ENCODE measurements around the gene STXBP5L.
"Not testable (repeated sequence)": the region's sequence is repeated elsewhere in the genome, so short reads cannot be mapped to it uniquely, and the experiment has no call there.

Gene STXBP5L

DNA sequence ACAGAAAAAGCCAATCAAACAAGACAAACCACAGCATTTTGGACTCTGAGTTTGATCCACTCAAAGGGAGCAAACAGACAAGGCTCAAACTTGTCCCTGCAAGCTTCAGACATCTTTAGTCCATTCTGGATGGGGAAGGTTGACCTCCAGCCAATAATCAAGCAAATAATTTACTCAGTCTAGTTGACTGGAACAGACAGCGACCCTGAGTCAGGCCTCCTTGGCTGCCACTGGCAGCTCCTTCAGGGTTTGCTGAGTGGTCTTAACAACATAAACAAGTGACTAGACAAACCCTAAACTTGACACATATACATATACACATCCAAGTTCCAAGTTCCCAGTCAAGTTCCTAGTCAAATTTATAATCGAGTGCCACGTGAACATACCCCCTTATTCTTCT, 323.9 kb downstream of the STXBP5L start:
- DNase-seq (no peak), ATAC-seq (no peak)

DNA sequence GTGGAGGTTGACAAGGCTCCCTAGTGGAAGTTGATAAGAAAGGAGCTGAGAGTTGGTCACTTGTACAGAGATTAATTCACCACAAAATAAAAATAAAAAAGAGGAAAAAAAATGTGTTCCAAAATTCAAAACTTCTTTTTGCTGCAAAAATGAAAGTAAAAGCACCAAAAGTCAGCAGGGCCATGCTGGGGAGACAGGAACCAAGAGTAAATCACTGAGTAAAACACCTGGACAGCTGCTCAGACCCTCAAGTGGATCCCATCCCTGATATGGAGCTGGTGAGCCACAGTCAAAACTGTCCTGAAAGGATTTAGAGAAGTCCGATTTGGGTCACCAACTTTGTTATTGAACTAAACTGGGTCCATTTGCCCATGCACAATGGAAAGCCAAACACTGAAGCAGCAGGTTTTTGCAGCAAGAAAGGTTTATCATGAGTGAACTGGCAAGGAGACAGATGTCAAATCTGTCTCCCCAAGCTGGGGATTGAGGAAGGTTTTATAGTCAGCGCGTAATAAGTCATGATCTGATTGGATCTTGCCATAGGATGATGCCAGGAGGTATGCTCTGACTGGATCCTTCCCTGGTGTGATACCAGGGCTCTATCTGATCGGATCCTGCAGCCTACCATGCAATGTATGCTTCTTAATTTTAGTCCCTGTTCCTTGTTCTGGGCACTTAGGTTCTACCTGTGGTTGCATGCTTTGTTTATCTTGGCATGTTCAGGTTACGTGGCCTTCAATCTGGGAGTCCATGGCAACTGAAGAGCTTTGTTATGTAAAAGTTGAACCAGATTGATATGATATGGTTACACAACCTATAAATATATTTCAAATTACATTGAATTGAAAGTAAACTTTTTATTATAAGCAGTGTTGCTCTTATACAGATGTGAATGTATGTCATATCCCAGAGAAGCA, 324.6 kb downstream of the STXBP5L start:
- no peak for DNase-seq
- no peak for ATAC-seq

GRCh38 chr3:121243208-121243607, 335.2 kb downstream of the STXBP5L start:
- DNase-seq, result no peak

DNA sequence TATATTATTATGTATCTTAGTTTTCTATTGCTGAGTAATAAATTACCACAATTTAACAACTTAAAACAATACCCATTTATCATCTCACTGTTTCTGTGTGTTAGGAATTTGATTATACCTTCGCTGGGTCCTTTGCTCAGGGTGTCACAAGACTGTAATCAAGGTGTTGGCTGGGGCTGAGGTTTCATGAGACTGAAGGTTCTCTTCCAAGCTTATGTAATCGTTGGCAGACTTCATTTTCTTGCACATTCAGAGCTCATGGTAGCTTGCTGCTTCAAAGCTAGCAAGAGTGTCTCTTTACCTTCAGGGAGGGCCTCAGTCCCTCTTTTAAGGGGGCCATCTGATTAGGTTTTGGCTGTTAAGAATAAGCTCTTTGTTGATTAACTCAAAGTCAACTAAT, 344.7 kb downstream of the STXBP5L start:
- no peak for DNase-seq
- no peak for ATAC-seq

More at GRCh38 chr3:121243208-121243607, 335.2 kb downstream of the STXBP5L start:
- no peak for ATAC-seq

- no peak for ATAC-seq
- no peak for DNase-seq
Measured at GRCh38 chr3:121269389-121269788, 361.4 kb downstream of the STXBP5L start.

- ATAC-seq (no peak), DNase-seq (no peak)
Measured at GRCh38 chr3:121274411-121274810, 366.4 kb downstream of the STXBP5L start.

DNA sequence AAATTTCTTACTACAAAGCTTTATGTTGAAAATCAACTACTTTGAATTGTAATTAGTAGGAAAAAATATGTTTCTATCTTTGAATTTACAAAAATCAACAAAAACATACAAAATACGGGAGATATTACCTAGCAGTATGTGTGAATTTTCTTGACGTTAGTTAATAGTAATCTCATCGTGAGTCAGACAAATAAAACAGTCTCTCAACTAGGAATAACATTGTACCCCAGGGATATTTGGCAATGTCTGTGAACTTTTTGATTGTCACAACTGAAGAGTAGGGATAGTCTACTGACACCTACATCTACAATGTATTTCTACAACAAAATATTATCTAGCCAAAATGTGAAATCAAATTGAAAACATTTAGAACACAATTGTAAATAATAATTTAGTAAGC, 387.4 kb downstream of the STXBP5L start:
- DNase-seq, result no peak
- no peak for ATAC-seq

DNA sequence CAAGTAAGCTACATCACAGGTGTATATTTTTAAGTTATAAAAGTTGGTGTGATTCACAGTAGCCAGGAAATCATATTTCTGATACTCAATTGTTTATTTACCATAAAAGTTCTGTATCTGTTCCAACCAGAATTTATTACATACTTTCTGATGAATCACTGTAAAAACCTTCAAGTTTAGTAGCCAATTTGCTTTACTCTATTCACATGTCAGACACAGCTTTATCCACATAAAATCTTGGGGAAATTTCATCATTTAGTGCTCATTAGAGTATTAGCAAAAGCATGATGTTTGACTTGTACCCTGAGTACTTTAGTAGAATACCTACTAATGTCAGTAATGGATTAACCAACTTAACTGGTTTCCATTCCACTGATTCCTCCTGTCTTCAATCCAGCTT, 388.0 kb downstream of the STXBP5L start:
- DNase-seq (no peak), ATAC-seq (no peak)

DNA sequence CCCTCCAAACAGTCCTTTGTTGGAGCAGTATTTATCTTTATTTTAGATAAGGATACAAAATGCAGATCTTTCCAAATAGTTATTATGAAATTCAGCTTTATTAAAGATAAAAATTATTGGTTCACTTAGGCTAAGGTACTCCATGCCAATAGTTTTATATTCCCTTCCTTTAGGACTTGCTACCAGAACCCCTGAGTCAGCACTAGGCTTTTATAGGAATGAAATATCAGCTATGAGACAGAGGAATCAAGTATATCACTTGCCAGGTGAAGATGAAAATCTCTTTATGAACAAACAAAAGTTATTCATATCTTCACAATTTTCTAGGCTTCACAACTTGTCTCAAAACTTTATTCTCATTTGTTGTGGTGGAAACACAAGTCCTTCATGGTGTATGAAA, 416.3 kb downstream of the STXBP5L start:
- ATAC-seq, result no peak

GRCh38 chr3:121330118-121330517, 422.1 kb downstream of the STXBP5L start:
- no peak for DNase-seq
- no peak for ATAC-seq

More for the DNA sequence above, 416.3 kb downstream of the STXBP5L start:
- no peak for DNase-seq

- ATAC-seq (no peak), DNase-seq (no peak)
Measured at GRCh38 chr3:121330634-121331033, 422.6 kb downstream of the STXBP5L start.

DNA sequence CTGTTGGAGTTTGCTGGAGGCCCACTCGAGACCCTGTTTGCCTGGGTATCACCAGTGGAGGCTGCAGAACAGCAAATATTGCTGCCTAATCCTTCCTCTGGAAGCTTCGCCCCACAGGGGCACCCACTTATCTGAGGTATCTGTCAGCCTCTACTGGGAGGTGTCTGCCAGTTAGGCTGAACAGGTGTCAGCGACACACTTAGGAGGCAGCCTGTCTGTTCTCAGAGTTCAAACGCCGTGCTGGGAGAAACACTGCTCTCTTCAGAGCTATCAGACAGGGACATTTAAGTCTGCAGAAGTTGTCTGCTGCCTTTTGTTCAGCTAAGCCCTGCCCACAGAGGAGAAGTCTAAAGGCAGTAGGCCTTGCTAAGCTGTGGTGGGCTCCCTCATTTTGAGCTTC, 448.0 kb downstream of the STXBP5L start:
- DNase-seq, ATAC-seq: not testable (repeated sequence)

DNA sequence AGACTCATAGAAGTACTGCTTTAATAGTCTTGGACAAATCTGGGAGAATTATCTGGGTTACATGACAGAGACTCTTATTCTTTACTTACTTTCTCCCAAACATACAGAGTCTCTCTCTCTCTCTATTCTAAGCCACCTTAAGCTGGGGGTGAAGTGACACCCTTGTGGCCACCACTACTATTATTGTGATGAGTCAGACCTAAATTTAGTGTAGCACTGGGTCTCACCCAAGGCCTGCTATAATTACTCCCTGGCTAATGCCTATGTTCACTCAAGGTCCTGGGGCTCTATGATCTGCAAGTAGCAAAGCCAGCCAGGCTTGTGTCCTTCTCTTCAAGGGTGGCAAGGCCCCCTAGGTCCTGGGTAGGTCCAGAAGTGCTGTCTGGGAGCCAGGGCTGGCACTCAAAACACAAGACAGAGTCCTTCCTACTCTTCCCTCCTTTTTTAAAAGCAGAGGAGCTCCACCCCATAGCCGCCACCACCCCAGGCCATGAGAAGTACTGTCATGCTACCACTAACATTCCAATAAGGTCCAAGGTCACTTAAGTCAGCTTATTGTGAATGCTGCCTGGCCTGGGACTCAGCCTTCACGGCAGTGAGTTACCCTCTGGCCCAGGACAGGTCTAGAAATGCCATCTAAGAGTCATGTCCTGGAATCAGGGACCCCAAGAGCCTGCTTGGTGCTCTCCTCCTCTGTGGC, 454.2 kb downstream of the STXBP5L start:
- DNase-seq (no peak), ATAC-seq (no peak)

DNA sequence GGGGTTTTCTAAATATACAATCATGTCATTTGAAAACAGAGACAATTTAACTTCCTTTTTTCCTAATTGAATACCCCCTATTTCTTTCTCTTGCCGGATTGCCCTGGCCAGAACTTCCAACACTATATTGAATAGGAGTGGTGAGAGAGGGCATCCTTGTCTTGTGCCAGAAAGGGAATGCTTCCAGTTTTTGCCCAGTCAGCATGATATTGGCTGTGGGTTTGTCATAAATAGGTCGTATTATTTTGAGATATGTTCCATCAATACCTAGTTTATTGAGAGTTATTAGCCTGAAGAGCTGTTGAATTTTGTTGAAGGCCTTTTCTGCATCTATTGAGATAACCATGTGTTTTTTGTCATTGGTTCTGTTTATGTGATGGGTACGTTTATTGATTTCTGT, 480.3 kb downstream of the STXBP5L start:
- not testable (repeated sequence) for DNase-seq, ATAC-seq

DNA sequence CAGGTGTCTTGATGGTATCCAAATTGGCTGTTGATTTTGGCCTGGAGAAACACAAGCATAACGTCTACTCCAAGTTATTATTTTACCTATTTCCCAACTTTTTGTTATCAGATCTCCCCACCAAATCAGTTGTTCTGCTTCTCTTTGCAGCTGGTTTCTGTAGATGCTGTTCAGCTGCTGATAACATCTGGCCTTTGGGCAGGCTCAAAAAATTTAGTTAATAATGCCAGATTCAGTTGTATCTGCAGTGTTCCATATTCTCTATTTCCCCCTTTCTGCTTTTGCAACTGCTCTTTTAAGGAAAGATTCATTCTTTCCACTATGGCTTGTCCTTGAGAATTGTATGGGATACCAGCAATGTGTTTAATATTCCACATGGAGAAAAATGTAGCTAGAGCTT, 488.0 kb downstream of the STXBP5L start:
- DNase-seq, ATAC-seq: not testable (repeated sequence)

DNA sequence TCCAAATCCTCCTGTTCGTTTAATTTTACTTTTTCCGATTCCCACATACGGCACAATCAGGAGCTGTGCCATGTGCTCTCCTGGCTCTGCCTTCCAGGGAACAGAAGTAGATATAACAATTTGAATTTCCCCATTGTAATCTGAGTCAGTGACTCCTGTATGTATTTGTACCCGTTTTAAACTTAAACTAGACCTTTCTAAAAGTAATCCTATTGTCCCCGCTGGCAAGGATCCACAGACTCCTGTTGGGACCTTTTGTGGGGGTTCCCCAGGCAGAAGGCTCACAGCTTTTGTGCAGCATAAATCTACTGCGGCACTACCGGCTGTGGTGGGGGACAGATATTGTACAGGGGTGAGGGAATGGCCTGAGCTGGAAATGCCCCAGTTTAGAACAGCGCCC, 490.0 kb downstream of the STXBP5L start:
- not testable (repeated sequence) for ATAC-seq, DNase-seq

DNA sequence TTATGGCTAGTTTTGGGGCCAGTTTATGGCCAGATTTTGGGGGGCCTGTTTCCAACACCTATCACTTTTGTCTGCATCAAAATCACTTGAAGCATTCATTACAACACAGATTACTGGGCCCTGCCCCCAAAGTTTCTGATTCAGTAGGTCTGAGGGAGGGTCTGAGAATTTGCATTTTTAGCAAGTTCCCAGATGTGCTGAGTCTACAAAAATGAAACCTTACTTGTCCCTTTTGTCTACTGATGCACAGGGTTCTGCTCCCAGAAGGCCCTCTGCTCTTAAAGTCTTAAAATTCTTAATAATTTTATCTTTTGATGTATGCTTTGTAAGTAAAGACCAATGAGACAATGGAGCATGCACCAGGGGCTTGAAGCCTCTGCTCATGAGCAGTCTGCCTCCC, 491.8 kb downstream of the STXBP5L start:
- DNase-seq, result no peak
- ATAC-seq, result no peak

DNA sequence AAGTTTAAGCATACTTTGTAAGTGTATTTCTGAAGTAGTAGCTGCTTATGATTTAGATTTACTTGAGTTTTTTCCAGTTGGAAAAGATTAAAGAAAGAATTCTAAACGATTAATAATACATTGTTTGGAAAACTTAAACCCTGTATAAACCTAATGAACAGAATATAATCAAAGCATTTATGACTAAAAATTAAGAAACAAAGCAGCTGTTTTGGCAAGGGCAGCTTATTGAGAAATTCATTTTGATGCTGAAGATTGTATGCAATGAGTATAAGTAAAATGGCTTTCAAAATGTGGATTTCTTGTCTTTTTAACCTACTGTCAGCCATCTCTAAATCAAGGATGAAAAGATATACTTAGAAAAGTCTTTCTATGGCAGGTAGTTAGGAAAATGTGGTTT, 497.6 kb downstream of the STXBP5L start:
- ATAC-seq, result no peak
- no peak for DNase-seq

DNA sequence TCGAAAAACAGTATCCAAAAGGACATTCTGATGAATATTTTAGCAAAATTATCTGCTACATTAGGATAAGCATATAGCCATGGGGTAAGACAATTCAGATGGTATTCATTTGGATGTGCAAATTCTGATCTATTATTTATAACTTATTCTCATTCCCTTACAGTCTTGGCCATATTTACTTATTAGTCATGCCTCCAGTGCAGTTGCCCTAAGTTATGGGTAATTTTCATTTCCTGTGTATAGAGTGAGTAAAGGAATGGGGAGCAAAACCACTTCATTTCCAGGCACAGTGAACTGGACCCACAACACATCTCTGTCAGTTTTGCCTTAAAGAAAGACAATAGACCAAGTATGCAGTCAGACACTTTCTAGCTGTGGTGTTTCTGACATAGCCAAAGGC, 503.5 kb downstream of the STXBP5L start:
- ATAC-seq (no peak), DNase-seq (no peak)

DNA sequence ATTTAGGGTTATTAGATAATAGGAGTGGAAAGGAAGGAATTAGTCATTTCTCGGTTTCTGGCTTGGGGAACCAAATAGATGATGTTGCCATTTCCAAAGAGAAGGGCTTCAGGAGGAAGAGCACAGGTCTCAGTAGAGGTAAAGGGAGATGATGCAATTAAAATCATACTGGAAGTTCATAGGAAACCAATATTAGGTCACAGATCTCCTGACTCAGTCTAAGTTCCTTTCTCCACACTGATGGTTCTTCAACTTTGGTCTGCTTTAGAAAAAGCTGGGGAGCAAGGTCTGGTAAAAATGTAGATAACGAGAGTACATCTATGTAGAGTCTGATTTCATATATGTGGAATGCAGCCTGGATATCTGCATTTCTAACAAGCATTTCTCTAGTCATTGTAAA, 506.9 kb downstream of the STXBP5L start:
- DNase-seq, result no peak
- ATAC-seq, result peak; percentile 70

GRCh38 chr3:121418182-121418581, 510.2 kb downstream of the STXBP5L start:
- ATAC-seq, result no peak
- no peak for DNase-seq

DNA sequence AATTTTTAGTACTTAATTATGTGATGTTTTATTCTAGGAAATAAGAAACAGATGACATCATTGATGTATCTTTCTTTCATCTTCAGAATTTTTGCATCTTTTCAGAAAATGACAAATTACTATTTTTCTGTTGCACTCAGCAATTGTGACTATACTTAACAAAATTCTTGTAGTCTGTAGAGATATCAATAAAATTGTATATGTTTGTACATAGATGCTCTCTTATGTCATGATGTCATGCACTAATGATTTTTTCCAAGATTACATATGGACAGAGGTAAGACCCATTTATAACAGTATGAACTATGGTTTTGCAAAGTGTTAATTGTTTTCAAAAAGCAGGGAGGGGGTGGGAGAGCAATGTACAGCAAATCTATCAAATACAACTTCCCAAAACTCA, 516.5 kb downstream of the STXBP5L start:
- no peak for ATAC-seq
- DNase-seq, result no peak

- no peak for DNase-seq
- ATAC-seq, result no peak
Measured at GRCh38 chr3:121430664-121431215, 522.7 kb downstream of the STXBP5L start.
